ES-I3 (cell line): ENCODE results near the gene MADCAM1.
A peak's percentile ranks its signal among the peaks of the same experiment; 100 is the strongest.
"Not testable (repeated sequence)": the region's sequence is repeated elsewhere in the genome, so short reads cannot be mapped to it uniquely, and the experiment has no call there.

Experiments used
- H3K36me3 ChIP-seq: 2 replicates; pipeline ENCODE4 v1.6.1; 2013; ENCODE audit warnings: mild to moderate bottlenecking, low read length, control low read depth, moderate library complexity; ENCODE audit not compliant: insufficient read depth
- H3K4me1 ChIP-seq: 2 replicates; pipeline ENCODE4 v1.6.1; 2013; ENCODE audit warnings: mild to moderate bottlenecking, control low read depth, low read length; ENCODE audit not compliant: insufficient read depth
- H3K9ac ChIP-seq: 2 replicates; pipeline ENCODE4 v1.6.1; 2013; ENCODE audit warnings: low read depth, mild to moderate bottlenecking, low read length, moderate library complexity
- H3K9me3 ChIP-seq: 2 replicates; pipeline ENCODE4 v1.6.1; 2013; ENCODE audit warnings: mild to moderate bottlenecking, low read length, moderate library complexity; ENCODE audit not compliant: control insufficient read depth, insufficient read depth

MADCAM1 gene

GRCh38 chr19:496112-496665 is at the start of gene MADCAM1:
MADCAM1 (plus strand) TSS chr19:496486; CDS start chr19:496500, 14 bp downstream.
- H3K36me3 ChIP-seq: no peaks in the 10 kb centered on the region
- peak within 1 kb of the TSS; percentile 31; the same call in 1 of the 2 replicates for H3K9ac ChIP-seq
- no peaks in the 10 kb centered on the region; the same call in 1 of the 2 replicates for H3K4me1 ChIP-seq
- no peaks in the 10 kb centered on the region for H3K9me3 ChIP-seq

GRCh38 chr19:447064-447426 is 49.2 kb upstream of the MADCAM1 start:
- H3K9ac ChIP-seq: no peak overlapping the region
- no peaks in the 10 kb centered on the region for H3K9me3 ChIP-seq
- H3K36me3 ChIP-seq: no peaks in the 10 kb centered on the region
- no peaks in the 10 kb centered on the region for H3K4me1 ChIP-seq

- H3K4me1 ChIP-seq: no peaks in the 10 kb centered on the region
- no peaks in the 10 kb centered on the region for H3K36me3 ChIP-seq
- no peak overlapping the region for H3K9ac ChIP-seq
- H3K9me3 ChIP-seq: no peaks in the 10 kb centered on the region
These were observed 48.3 kb upstream of the MADCAM1 start for GRCh38 chr19:447816-448560.

- Histone ChIP-seq H3K36me3 (no peaks in the 10 kb centered on the region), H3K9me3 (peaks cover 6% of the 10 kb centered on the region; the same call in 1 of the 2 replicates), H3K4me1 (no peaks in the 10 kb centered on the region), H3K9ac (no peak overlapping the region)
These were observed 46.4 kb upstream of the MADCAM1 start for GRCh38 chr19:449916-450315.

GRCh38 chr19:450912-451481 is 45.3 kb upstream of the MADCAM1 start:
- H3K9ac ChIP-seq, H3K36me3 ChIP-seq, H3K4me1 ChIP-seq, H3K9me3 ChIP-seq: not testable (repeated sequence)

- Histone ChIP-seq H3K9me3 (peaks cover 6% of the 10 kb centered on the region; the same call in 1 of the 2 replicates), H3K36me3 (no peaks in the 10 kb centered on the region), H3K9ac (no peak overlapping the region), H3K4me1 (no peaks in the 10 kb centered on the region)
These were observed 43.5 kb upstream of the MADCAM1 start for GRCh38 chr19:452829-453228.

- H3K9me3 ChIP-seq: peaks cover 6% of the 10 kb centered on the region; the same call in 1 of the 2 replicates
- H3K9ac ChIP-seq: no peak overlapping the region
- H3K36me3 ChIP-seq: no peaks in the 10 kb centered on the region
These were observed 42.7 kb upstream of the MADCAM1 start for GRCh38 chr19:453606-454005.

GRCh38 chr19:455031-455705 is 41.1 kb upstream of the MADCAM1 start:
- Histone ChIP-seq H3K9ac (no peak overlapping the region), H3K9me3 (peaks cover 6% of the 10 kb centered on the region; the same call in 1 of the 2 replicates), H3K36me3 (no peaks in the 10 kb centered on the region), H3K4me1 (no peaks in the 10 kb centered on the region)

More at GRCh38 chr19:453606-454005, 42.7 kb upstream of the MADCAM1 start:
- no peaks in the 10 kb centered on the region for H3K4me1 ChIP-seq

GRCh38 chr19:455851-456546 is 40.3 kb upstream of the MADCAM1 start:
- Histone ChIP-seq H3K36me3 (no peaks in the 10 kb centered on the region), H3K4me1 (no peaks in the 10 kb centered on the region), H3K9me3 (peaks cover 6% of the 10 kb centered on the region; the same call in 1 of the 2 replicates)

GRCh38 chr19:456547-457110 is 39.7 kb upstream of the MADCAM1 start:
- no peak overlapping the region for H3K9ac ChIP-seq
- H3K36me3 ChIP-seq: no peaks in the 10 kb centered on the region
- H3K4me1 ChIP-seq: no peaks in the 10 kb centered on the region
- peaks cover 6% of the 10 kb centered on the region; the same call in 1 of the 2 replicates for H3K9me3 ChIP-seq

More at GRCh38 chr19:455851-456546, 40.3 kb upstream of the MADCAM1 start:
- H3K9ac ChIP-seq: no peak overlapping the region

- Histone ChIP-seq H3K36me3 (no peaks in the 10 kb centered on the region), H3K4me1 (no peaks in the 10 kb centered on the region), H3K9me3 (peaks cover 6% of the 10 kb centered on the region; the same call in 1 of the 2 replicates), H3K9ac (no peak overlapping the region)
These were observed 38.6 kb upstream of the MADCAM1 start for GRCh38 chr19:457636-458035.

GRCh38 chr19:458091-459042 is 37.9 kb upstream of the MADCAM1 start:
- H3K4me1 ChIP-seq: no peaks in the 10 kb centered on the region
- no peaks in the 10 kb centered on the region for H3K36me3 ChIP-seq
- no peak overlapping the region for H3K9ac ChIP-seq
- peaks cover 6% of the 10 kb centered on the region; the same call in 1 of the 2 replicates for H3K9me3 ChIP-seq
